Measurements from ENCODE around the gene HAP1.
"Not testable (repeated sequence)": the region's sequence is repeated elsewhere in the genome, so short reads cannot be mapped to it uniquely, and the experiment has no call there.

The HAP1 gene

DNA sequence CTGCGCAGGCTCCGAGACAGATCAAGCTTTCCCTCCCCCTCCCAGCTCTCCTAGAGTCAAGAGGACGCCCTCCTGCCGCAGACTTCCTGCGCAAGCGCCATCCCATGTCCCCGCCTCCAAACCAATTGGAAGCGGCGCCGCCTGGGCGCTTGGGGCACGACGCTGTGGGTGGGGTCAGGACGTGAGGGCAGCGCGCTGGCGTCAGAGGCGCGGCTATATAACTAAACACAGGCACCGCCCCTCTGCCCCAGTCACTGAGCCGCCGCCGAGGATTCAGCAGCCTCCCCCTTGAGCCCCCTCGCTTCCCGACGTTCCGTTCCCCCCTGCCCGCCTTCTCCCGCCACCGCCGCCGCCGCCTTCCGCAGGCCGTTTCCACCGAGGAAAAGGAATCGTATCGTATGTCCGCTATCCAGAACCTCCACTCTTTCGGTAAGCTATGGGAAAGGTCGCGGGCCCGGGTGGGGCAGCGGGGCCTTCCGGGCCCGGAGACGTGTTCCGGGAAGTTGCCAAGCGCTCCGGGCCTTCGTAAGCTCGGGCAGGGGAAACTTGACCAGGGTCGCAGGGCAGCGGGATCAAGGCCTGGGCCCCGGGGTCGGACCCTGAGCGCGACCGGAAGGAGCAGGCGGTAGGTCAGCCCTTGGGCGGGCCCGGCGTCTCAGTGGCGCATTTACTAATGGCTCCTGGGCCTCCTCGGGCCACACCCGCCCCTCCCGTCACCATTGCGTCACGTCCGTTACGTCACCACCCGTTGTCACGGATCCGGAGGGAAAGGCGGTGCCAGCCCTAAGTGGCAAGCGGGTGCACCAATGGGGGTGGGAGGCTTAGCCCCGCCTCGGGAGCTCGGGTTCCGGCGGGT lies 45.6 kb downstream of the HAP1 start, which contains the start of gene EIF1:
Gene EIF1 (plus strand): TSS at position 245 of the 856 bp plus-strand sequence. CDS start 154 bp downstream, at position 399.
- H3K4me3 ChIP-seq (ENCODE audit: low read depth, low read length) = peak within 1 kb of the TSS; percentile 96
- TF ChIP-seq, protein P1, sequence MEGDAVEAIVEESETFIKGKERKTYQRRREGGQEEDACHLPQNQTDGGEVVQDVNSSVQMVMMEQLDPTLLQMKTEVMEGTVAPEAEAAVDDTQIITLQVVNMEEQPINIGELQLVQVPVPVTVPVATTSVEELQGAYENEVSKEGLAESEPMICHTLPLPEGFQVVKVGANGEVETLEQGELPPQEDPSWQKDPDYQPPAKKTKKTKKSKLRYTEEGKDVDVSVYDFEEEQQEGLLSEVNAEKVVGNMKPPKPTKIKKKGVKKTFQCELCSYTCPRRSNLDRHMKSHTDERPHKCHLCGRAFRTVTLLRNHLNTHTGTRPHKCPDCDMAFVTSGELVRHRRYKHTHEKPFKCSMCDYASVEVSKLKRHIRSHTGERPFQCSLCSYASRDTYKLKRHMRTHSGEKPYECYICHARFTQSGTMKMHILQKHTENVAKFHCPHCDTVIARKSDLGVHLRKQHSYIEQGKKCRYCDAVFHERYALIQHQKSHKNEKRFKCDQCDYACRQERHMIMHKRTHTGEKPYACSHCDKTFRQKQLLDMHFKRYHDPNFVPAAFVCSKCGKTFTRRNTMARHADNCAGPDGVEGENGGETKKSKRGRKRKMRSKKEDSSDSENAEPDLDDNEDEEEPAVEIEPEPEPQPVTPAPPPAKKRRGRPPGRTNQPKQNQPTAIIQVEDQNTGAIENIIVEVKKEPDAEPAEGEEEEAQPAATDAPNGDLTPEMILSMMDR (IDR thresholded peaks at IDR 0.05; ENCODE audit: low read depth, low read length) = no peak
- TF ChIP-seq MYC (IDR thresholded peaks at IDR 0.05; ENCODE audit: low read depth, low read length) (peak; percentile 85; the same call in 1 of the 2 replicates), POLR2A (IDR thresholded peaks at IDR 0.05; ENCODE audit: extremely low read depth, insufficient read length) (peak; percentile 97)
- TF ChIP-seq, protein P2, sequence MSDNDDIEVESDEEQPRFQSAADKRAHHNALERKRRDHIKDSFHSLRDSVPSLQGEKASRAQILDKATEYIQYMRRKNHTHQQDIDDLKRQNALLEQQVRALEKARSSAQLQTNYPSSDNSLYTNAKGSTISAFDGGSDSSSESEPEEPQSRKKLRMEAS (IDR thresholded peaks at IDR 0.05; ENCODE audit: low read depth, low read length) = peak; percentile 68
- peak; percentile 99 for DNase-seq (ENCODE audit: low read depth)

DNA sequence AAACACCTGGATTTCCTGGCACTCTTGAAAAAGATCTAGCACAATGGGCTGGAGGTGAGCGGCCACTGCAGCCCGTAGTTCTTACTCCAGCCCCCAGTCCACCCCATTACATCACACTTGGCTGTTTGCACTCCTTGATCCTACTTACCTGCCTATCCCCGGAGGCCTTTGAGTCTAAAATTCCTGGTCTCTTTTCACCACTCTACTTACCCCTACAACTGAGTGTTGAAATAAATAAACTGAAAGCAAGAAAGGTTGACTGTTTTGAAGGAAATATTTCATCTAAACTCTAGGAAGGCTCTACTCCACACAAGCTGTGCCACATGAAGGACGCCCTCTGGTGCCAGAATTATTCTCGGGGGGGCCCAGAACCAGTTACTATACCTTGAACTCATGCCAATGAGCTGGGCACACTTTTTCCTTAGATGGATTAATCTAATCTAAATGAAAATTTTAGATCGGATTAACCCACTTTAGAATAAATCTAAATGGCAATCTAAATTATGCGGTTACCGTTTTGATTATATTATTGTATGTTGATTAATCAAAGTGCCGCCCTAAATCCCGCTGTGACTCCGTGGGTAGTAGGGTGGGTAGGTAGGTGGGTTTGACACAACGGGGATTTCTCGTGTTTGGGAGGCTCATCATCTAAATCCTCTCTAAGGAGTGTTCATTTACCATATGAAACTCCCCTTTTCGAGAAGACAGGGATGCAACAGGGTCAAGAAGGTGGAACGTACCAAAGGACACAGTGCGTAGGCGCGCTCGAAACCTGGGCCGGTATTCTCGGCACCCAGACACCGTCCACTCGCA lies 46.4 kb downstream of the HAP1 start:
- H3K4me3 ChIP-seq (ENCODE audit: low read depth, low read length) = peak overlapping the region; percentile 81
- DNase-seq (ENCODE audit: low read depth) = peak; percentile 75
- TF ChIP-seq, protein P1 (IDR thresholded peaks at IDR 0.05; ENCODE audit: low read depth, low read length) = peak; percentile 49
- TF ChIP-seq, protein P2 (IDR thresholded peaks at IDR 0.05; ENCODE audit: low read depth, low read length) = no peak

DNA sequence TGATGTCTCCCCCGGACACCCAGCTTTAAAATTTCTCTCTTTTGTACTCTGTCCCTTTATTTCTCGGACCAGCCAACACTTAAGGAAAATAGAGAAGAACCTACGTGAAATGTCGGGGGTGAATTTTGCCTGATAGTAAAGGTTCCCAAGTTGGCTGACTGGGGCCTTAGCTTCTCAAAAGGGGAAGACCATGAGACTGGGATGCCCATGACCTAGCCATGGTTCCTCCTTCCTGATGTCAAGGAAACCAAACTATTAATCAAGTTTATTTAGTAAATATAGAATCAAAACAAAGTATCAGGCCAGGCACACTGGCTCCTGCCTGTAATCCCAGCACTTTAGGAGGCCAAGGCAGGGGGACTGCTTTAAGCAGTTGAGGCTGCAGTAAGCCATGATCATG lies 48.2 kb downstream of the HAP1 start:
- TF ChIP-seq, protein P1 (IDR thresholded peaks at IDR 0.05; ENCODE audit: low read depth, low read length) = no peak
- TF ChIP-seq MYC (IDR thresholded peaks at IDR 0.05; ENCODE audit: low read depth, low read length) (no peak), POLR2A (IDR thresholded peaks at IDR 0.05; ENCODE audit: extremely low read depth, insufficient read length) (no peak)
- TF ChIP-seq, protein P2 (IDR thresholded peaks at IDR 0.05; ENCODE audit: low read depth, low read length) = no peak

DNA sequence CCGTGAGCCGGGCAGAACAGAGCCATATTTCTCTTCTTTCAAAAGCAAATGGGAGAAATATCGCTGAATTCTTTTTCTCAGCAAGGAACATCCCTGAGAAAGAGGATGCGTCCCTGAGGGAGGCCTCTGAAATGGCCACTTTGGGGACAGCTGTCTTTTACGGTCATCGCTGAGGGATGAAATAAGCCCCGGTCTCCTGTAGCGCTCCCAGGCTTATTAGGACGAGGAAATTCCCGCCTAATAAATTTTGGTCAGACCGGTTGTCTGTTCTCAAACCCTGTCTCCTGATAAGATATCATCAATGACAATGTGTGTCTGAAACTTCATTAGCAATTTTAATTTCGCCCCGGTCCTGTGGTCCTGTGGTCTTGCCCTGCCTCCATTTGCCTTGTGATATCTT lies 48.7 kb downstream of the HAP1 start:
- DNase-seq (ENCODE audit: low read depth) = not testable (repeated sequence)

More for the DNA sequence above, 48.2 kb downstream of the HAP1 start:
- no peak for DNase-seq (ENCODE audit: low read depth)
- no peak overlapping the region for H3K4me3 ChIP-seq (ENCODE audit: low read depth, low read length)

DNA sequence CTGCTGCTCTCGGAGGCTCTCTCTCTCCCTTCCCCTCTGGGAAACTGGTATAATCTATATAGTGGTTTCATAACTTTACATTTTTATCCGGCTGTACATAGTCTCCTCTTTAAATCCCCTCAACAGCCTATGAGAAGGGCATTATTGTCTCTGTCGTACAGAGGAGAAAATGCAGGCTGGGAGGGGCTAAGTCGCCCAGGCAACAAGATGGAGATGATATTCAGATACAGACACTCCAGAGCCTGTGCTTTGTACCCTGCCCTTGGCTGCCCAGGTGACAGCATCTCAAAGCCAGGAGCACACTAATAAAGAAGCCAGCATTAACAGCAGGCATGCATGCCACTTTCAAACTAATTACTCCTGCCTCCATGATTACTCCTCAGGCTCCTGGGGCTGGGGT lies 50.4 kb downstream of the HAP1 start:
- TF ChIP-seq, protein P1 (IDR thresholded peaks at IDR 0.05; ENCODE audit: low read depth, low read length) = no peak
- no peak for TF ChIP-seq POLR2A (IDR thresholded peaks at IDR 0.05; ENCODE audit: extremely low read depth, insufficient read length)
- TF ChIP-seq MYC (IDR thresholded peaks at IDR 0.05; ENCODE audit: low read depth, low read length) = no peak
- TF ChIP-seq, protein P2 (IDR thresholded peaks at IDR 0.05; ENCODE audit: low read depth, low read length) = no peak
- no peak overlapping the region for H3K4me3 ChIP-seq (ENCODE audit: low read depth, low read length)
- DNase-seq (ENCODE audit: low read depth) = no peak

More for the DNA sequence above, 48.7 kb downstream of the HAP1 start:
- H3K4me3 ChIP-seq (ENCODE audit: low read depth, low read length) = not testable (repeated sequence)

DNA sequence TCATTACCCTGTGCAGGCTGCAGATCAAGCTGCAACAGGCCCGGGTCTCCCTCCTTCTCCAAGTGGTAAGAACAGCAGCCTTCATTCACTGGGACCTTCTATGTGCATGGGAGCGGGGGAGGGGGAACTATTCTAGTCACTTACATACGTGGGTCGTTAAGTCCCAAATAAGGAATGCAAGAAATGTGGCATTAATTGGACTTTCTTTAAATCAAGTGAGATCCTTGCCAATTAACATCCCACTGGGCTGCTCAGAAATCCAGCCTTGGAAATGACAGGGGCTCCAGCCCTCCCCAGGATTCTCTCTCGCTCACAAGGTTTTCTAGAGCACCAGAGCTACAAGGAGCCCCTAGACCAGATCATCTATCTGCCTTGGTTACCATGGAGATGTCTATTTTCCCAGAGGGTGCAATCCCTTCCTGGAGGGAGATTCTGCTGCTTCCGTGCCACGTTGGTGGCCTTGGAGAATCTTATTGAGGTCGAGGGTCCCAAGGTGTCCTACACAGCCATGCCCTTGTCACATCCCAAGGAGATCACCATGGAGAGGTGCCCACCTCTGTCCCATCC lies 50.9 kb downstream of the HAP1 start:
- no peak overlapping the region for H3K4me3 ChIP-seq (ENCODE audit: low read depth, low read length)
- TF ChIP-seq POLR2A (IDR thresholded peaks at IDR 0.05; ENCODE audit: extremely low read depth, insufficient read length) (no peak), MYC (IDR thresholded peaks at IDR 0.05; ENCODE audit: low read depth, low read length) (no peak)
- TF ChIP-seq, protein P2 (IDR thresholded peaks at IDR 0.05; ENCODE audit: low read depth, low read length) = no peak
- TF ChIP-seq, protein P1 (IDR thresholded peaks at IDR 0.05; ENCODE audit: low read depth, low read length) = no peak
- DNase-seq (ENCODE audit: low read depth) = no peak

Data from NB4 (cell line).